ENCODE results near the gene LGI4.
"Not testable (repeated sequence)": the region's sequence is repeated elsewhere in the genome, so short reads cannot be mapped to it uniquely, and the experiment has no call there.

Gene LGI4

DNA sequence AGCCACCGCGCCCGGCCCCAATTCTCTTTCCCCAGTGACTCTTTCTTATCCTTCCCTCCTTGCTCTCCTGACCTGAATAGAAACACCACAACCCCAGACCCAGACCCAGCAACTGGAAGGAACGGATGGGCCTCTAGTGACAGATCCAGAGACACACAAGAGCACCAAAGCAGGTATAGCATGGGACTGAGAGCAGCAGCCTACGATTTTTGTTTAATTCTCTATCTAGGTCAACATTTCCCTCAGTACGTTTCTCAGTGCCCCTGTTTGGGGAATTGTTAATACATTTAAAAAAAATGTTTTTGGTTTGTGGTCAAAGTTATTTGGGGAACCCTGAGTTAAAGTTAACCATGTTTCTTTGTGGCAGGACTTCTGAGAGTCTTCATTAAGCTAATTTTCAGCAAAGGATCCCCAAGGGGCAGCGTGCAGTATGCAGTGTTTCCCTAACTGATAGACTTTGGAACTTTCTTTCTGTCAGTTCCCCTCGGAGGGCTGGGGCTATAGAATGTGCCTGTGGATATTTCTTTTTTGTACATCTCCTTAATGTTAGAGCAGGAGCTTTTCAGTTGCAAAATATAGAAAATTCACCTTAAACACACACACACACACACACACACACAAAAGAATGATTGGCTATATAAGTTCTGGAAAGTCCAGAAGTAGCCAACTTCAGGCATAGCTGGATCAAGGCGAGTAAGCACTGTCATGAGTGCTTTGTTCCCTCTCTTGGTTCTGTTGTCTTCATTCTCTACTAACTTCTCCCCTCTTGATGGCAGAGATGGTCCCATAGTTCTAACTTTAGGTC lies 26.0 kb upstream of the LGI4 start:
- DNase-seq: no peak

DNA sequence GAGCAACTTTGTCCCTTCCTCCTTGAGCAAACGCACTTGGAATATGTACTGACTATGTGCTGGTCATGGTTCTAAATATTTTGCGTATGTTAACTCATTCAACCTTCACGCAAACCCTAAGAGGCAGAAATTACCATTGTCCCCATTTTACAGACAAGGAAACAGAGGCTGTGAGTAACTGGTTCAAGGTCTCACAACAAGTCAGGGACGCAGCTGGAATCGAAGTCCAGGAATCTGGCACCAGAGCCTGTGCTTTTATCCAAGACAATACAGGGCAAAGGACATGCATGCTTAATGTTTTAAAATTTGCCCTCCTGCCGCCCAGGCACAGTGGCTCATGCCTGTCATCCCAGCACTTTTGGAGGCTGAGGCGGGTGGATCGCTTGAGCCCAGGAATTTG lies 24.7 kb upstream of the LGI4 start:
- no peak for DNase-seq

DNA sequence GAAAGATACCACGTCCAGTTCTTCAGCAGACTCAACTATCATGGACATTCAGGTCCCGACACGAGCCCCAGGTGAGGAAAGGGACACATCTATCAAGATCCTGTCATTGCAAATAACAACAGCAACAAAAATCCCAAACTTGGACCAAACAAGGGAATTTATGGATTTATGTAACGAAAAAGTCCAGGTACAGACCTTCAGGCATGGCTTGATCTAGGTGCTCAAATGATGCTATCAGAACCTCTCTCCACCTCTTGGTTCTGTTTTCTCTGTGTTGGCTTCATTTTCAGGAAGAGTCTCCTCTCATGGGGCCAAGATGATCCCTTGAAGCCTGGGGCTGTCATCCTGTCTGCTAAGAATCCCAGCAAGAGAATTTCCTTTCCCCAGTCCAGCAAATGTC lies 22.6 kb upstream of the LGI4 start:
- no peak for DNase-seq

DNA sequence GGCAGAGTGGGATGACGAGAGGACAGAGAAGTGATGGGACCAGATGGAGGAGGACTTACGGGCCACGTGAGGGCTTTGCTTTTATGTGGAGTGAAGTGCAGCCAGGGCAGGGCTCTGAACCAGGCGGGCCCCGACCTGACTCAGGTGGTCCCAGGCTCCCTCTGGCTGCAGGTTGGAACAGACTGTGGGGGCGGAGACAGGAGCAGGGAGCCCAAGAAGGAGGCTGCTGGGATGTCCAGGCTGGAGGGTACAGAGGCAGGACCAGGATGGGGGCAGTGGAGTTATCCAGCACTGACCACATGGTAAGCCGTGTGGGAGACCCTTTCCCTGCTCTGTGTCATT lies 21.8 kb upstream of the LGI4 start:
- DNase-seq: no peak

DNA sequence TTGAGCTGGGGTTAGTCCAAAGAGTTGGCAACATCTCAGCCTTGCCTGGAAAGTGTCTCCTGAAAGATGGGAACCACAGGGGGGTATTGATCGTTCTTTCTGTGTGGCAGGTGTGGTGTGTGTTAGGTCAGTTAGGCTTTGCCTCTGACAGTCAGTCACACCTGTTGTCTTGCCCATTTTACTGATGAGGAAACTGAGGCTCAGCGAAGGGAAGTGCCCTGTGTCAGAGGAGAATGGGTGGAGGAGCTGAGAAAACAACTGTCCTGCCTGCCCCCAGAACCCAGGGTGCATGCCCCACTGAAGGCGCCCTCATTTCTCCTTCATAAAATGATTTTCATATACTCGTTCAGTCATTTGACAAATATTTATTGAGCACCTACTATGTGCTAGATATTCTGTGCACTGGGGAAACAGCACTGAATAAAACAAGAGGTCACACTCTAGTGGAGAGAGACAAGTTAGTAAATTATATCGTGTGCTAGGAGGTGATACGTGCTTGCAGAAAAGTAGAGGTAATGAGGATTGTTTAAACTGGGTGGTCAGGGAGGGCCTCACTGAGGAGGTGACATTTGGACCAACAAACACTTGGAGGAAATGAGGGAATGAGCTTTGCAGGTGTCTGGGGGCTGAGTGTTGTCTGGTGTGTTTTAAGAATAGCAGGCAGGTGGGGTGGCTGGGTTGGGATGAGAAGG lies 21.3 kb upstream of the LGI4 start:
- no peak for DNase-seq

DNA sequence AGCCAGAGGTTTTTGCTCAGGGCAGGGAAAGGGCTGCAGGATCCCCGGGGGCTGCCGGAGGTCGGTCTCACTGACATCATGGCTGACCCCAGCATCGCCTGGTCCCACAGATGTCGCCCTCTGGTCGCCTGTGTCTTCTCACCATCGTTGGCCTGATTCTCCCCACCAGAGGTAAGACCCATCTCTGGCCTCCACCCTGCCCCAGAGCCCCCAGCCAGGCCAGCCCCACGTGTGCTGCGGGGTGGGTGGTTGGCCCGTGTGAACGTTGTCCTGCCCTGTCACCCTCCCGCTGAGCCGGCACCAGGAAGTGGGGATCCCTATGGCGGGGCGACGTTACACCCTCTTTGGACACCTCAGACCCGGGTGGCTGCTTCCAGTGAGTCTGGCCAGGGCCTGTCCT lies 20.6 kb upstream of the LGI4 start:
- peak; percentile 29 for DNase-seq

DNA sequence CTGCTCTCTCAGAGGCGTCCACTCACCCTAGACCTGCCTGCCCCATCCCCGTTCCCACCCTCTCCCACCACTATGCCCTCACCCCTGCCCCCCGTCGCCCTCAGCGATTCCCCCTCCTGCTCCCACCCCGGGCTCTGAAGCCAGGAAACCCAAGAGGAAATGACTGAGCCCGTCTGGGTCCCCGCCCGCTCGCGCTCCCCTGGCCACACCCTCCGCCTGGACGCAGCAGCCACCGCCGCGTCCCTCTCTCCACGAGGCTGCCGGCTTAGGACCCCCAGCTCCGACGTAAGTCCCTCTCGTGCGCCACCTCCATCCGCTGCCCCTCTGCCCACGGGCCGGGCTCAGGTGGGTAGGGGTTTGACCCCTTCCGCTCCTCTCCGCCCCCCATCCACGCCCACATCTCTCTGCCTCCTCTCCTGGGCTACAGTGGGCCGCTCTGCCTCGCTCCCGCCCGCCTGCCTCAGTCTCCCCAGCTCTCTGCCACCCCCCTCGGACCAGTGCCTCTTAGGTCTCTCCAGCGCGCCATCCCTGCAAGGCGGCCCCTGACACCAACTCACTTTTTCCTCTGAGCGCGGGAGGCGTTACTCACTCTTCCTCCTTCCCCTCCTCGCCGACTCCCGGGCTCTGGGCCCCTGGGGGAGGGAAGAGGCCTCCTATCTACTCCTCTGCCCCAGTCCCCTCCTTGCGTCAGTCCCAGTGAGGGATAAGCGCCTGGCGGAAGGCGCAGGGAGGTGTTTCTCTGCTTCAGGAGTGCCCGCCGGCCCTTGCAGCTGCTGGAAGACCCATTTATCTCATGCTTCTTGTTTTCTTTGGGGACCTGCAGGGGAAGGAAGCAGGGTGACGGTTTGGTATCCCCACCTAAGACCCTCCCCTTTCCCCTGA lies 19.9 kb upstream of the LGI4 start, which contains the start of gene FXYD5:
TSS of gene FXYD5 (plus strand) at position 211 of the 882 bp plus-strand sequence. CDS start 816 bp downstream, outside the sequence.
- DNase-seq: peak; percentile 74

DNA sequence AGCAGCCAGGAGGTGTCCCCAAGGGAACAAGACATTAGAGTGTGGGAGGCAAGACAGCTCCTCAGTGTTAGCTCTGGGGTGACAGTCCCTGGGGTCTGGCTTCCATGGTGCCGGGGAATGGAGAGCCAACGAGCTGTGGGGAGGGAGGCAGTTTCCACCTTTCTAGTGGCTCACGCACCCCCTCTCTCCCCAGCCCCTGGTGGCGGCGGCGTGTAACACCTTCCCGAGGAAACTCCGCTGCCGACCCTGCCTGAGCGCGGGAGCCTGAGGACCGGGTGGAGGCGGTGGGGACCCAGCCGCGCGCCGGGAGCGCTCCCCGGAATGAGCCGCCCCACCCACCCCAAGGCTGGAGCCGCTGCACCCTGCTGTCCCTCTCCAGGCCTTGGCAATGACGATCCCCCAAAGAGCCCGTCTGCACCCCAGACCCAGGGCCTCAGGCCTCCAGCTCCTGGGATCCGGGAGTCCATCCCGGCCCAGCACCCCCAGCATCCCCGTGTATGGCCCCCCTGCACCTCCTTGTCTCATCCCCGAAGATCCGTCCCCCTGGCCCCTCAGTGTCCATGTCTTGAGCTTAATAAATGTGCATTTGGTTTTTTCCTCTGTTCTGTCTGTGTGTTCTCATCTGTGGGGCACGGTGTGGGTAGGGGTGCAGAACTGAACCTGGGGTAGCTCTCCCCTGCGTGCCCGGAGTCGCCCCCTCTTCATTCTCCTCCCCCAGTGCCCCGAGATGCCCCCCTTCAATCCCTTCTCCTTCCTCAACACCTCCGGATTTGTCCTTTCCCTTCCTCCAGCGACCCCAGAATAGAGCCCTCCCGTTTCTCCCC lies 19.1 kb upstream of the LGI4 start:
- DNase-seq: peak; percentile 82

DNA sequence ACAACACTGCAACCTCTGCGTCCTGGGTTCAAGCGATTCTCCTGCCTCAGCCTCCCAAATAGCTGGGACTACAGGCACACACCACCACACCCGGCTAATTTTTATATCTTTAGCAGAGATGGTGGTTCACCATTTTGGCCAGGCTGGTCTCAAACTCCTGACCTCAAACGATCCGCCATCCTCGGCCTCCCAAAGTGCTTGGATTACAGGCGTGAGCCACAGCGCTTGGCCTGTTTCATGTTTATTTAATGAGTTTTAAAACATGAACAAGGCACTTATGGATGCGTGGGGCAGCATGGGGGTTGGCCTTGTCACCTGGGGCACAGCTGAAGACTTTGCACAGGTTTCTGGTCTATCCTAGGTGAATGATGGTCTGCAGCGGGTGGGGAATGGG lies 18.3 kb upstream of the LGI4 start:
- not testable (repeated sequence) for DNase-seq

DNA sequence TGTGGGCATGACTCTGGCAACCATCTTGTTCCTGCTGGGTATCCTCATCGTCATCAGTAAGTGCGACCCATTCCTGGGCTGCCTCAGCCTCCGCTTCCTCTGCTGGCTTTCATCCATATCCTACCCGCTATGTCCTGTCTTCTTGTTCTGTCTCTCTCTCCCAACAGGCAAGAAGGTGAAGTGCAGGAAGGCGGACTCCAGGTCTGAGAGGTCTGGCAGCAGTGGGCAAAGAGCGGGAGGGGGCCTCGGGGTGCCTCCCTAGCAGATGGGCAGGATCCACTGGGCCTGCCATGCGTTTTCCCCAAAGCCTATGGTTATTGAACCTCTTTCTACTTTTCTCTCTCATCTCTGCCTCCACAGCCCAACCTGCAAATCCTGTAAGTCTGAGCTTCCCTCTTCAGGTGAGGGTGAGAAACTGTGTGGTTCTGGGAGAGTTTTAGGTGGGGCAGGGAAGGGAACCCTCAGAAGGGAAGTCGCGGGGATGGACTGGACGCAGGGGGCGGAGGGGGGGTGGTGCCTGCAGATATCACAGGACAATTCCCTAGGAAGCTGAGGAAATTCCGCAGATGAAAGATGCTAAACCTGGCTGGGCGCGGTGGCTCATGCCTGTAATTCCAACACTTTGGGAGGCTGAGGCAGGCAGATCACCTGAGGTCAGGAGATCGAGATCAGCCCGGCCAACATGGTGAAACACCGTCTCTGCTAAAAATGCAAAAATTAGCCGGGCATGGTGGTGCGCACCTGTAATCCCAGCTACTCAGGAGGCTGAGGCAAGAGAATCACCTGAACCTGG lies 16.6 kb upstream of the LGI4 start:
- DNase-seq: no peak

DNA sequence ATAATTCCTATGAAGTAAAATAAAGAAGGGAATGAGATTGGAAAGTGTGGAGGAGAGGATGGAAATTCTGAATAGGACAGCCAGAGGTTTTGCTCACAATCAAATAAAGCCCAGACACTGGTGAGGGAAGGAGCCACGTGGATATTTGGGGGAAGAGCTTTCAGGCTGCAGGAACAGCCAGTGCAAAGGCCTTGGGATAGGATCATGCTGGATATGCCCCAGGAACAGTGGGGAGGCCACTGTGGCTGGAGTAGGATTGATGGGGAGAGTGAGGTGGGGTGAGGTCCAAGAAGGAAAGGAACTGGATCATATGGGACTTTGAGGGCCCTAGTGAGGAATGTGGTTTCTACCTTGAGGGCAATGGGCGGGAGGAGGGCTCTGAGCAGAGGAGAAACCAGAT lies 15.6 kb upstream of the LGI4 start:
- DNase-seq: no peak

DNA sequence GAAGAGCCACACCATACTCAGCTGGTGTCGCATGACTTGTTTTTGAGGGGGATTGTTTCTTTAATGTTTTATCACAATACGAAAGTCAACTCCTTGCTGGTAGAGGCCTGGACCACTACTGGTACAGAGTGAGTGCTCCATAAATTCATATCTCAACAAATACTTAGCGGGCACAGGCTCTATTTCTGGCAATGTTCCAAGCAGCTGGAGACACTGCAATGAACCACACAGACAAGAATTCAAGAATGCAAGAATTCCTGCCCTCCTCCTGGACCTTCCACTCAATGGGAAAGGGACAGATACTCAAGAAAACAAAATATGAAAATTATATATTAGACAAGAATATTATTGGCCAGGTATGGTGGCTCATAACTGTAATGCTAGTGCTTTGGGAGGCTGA lies 14.6 kb upstream of the LGI4 start:
- DNase-seq: no peak

DNA sequence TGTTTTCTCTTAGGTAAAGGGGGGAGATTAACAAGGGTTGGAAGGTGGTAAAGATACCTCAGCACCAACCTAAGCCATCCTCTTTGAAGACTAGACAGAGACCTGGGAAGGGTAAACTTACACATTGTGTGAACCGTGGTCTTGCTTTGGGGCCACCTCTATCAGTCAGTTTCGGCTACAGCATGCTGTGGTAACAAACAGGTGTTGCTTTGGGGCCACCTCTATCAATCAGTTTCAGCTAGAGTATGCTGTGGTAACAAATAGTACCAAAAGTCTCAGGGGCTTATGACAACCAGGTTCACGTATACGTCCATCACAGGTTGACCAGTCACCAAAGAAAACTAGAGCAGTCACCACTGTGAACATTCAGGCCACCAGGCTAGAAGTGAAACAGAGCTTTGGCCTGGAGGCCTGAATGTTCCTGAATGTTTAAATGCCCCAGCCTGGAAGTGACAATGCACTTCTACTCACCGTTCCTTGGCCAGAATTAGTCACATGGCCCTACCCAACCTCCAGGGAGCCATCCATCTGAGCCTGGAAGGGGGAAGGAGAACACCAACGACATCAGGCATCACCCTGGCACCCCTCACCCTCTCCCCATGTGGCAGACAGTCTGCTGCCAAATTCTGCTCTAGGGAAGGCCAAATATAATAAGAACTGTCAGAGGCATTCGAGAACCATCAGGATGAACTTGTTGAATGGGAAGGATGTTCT lies 12.0 kb upstream of the LGI4 start:
- no peak for DNase-seq

DNA sequence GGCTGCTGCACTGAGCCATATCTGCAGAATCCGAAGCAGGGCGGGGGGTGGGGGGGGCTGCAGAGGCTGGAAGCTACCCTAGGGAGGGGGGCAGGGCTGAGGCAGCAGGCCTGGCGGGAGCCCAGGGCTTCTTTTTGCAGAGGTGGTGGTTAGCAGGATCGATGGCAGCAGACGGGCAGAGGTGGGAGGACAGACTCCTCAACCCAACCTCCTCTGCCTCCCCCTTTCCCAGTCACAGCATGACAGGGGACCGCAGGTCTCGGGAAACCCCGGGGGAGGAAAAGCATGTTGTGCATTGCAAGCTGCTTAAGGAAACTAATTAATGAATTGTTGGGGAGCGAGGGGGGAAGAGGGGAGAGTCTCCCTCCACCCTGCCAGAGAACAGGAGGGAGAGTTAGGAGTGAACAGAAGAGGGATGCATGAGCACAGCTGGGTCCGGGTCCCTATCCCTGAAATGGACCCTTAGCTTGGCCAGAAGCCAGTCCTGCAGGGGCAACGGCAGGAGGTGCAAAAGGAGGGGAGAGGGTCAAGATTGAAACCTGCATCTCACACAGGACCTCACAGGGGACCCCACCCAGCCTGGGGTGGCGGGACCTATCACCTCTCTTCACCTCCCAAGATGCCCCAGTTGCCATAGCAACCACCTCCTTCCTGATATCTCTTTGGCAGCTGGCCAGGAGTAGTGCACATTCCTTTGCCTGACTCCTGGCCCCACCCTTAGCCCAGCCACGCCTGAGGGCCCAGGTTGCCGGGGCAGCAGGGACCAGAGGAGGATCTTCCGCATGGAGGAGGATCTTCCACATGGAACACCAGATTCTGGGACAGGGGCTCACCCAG lies 10.0 kb upstream of the LGI4 start:
- DNase-seq: peak; percentile 69

DNA sequence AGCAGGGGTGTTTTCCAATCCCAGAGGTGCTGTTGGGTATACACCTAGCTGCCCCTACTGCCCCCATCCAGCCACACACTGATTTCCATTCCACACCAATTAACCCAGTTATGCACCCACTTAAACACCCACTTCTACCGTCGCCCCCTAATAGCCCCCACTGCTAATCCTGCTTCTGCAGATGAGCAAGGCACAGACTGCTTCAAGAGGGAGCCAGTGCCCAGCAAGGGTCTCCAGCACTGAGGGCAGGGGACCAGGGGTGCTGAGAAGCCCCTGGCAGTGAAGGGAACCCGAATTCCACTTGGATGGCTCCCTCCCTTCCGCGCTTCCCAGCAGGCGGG lies 9.4 kb upstream of the LGI4 start:
- DNase-seq: no peak

DNA sequence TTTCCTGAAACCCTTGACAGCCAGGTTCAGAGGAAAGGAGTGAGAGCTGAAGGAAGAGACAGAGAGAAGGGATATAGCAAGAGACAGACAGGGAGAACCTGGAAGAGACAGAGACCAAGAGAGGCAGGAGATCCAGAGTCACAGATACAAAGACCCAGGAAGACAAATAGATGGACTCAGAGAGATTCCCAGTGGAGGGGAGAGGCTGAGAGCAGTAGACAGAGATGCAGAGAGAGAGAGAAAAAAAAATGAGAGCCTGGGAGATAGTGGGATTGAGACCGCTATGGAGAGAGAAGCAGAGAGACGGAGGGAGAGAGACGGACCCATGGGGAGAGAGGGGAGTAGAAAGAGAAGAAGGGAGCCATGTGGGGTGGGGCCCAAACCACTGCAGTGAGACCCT lies 9.0 kb upstream of the LGI4 start:
- DNase-seq: no peak

DNA sequence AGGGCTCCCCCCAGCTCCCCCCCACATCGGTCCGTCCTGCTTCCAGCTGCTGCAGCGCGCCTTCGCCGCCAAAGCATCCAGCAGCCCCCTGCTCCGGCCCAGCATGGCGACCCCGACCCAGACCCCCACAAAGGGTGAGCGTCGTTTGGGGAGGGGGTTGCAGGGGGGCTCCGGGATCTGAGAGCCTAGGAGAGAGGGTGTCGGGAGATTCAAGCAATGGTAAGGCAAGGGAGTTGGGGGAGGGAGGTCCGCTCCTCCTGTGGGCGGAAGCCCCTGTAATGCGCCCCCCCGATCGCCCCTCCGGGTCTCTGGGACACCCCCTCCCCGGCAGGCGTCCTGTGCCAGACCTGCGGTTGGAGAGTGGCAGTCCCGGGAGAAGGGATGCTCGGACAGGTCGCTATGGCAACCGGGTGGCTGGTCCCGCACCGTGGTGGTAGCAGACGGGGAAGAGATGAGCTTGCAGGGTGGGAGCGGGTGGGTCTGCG lies 8.4 kb upstream of the LGI4 start, which contains the start of gene FXYD7:
TSS of gene FXYD7 (plus strand) at position 25 of the 485 bp plus-strand sequence. CDS start at position 104, 79 bp downstream.
- no peak for DNase-seq

DNA sequence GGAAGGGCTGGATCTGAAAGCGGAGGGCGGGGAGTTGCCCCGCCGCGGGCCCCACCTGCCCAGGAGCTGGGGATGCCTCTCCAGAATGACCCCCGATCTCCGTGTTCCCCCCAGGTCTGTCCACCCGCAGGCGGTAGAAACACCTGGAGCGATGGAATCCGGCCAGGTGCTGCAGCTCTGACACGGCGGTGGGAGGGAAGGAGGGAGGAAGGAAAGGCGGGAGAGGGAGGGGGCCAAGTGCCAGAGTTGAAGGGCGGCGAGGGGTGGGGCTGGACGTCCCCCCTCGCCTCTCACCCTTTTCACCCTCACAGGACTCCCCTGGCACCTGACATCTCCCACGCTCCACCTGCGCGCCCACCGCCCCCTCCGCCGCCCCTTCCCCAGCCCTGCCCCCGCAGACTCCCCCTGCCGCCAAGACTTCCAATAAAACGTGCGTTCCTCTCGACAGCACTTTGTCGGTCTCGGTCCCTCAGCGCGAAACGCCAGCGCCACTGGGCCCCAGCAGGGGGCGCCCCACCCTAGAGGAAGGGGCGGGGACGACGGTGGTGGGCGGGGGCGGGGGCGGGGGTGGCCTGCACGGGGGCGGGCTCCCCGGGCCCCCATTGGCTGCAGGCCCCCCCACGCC lies 7.9 kb upstream of the LGI4 start:
- DNase-seq: peak; percentile 83

DNA sequence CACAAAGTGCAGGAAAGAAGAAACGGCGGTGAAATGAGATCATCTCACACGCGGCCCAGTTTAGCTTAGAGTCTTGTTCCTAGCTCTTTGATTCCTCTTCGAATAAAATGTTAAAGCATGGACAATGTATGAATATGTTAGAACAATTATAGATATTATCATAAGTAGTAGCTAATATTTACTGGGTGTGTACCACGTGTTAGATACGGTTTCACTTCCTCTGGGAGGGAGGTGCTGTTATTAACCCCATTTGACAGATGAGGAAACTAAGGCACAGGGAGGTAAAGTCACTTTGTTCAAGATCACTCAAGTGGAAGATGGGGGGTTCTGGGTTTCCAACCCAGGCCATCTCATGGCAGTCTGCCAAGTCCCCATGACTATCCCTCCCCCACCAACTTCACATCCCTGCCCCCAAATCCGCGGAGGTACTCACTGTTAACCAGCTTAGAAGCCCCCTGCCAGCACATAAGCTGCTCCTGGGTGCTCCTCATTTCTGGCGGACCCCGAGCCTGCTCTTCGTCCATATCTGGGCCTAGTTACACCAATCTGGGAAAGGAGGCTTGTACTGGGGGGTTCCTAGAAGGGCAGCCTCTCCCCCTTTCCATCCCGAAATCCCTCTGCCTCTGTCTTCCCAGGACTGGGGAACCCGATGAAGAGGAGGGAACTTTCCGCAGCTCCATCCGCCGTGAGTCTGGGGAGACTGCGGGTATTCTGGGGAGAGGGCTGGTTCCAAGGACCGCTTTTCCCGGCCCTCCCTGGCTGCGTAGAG lies 7.2 kb upstream of the LGI4 start:
- peak; percentile 15 for DNase-seq

All from CD4-positive, alpha-beta T cell treated with Interleukin-10 for 1 hour (primary cell).